Activated naive CD8-positive, alpha-beta T cell treated with anti-CD3 and anti-CD28 coated beads, Interleukin-2, amount 50 U/mL, for 16 hours (primary cell): ENCODE results near the gene PHACTR3.

Experiments
- DNase-seq: peaks from one replicate; pipeline ENCODE4 v3.0.0-alpha.2; 2020; ENCODE audit warnings: low read depth, low spot score

The PHACTR3 gene

GRCh38 chr20:59573837-59574236, 30.5 kb upstream of the PHACTR3 start:
- no peak for DNase-seq

GRCh38 chr20:59574308-59574707, 30.0 kb upstream of the PHACTR3 start:
- no peak for DNase-seq

GRCh38 chr20:59575216-59575615, 29.1 kb upstream of the PHACTR3 start:
- no peak for DNase-seq

GRCh38 chr20:59575653-59576052, 28.7 kb upstream of the PHACTR3 start:
- no peak for DNase-seq

- no peak for DNase-seq
These were observed 28.0 kb upstream of the PHACTR3 start for GRCh38 chr20:59576216-59576953.

- DNase-seq = no peak
These were observed 27.1 kb upstream of the PHACTR3 start for GRCh38 chr20:59577037-59577808.

- DNase-seq = no peak
These were observed 26.4 kb upstream of the PHACTR3 start for GRCh38 chr20:59577809-59578435.

GRCh38 chr20:59578436-59579403, 25.6 kb upstream of the PHACTR3 start:
- no peak for DNase-seq

- DNase-seq = no peak
These were observed 24.8 kb upstream of the PHACTR3 start for GRCh38 chr20:59579404-59580145.

GRCh38 chr20:59580146-59580946, 24.0 kb upstream of the PHACTR3 start:
- no peak for DNase-seq

GRCh38 chr20:59580991-59581401, 23.3 kb upstream of the PHACTR3 start:
- DNase-seq = no peak

GRCh38 chr20:59581993-59582679, 22.2 kb upstream of the PHACTR3 start:
- no peak for DNase-seq

- no peak for DNase-seq
These were observed 20.7 kb upstream of the PHACTR3 start for GRCh38 chr20:59583428-59584277.

GRCh38 chr20:59584278-59584925, 19.9 kb upstream of the PHACTR3 start:
- DNase-seq = no peak

GRCh38 chr20:59585714-59586409, 18.5 kb upstream of the PHACTR3 start:
- no peak for DNase-seq

GRCh38 chr20:59586613-59587012, 17.7 kb upstream of the PHACTR3 start:
- DNase-seq = no peak

GRCh38 chr20:59587570-59587969, 16.8 kb upstream of the PHACTR3 start:
- no peak for DNase-seq
